Esophagus squamous epithelium (tissue), 5 donors: Measurements from ENCODE around the gene SIK3. TPM values are rescaled to one million over a fixed set of nuclear protein-coding genes. Genes with fewer than 3 reads are reported as not detected.

ENCODE experiments used
- DNase-seq: peaks from one replicate; lab custom pipeline; 2025; lab: John Stamatoyannopoulos, UW
- H3K27ac ChIP-seq, 4 donors: fragments of 200-600 bp; sonication (generic); one replicate each; pipeline ENCODE4 v1.5.1; 2016 to 2019; ENCODE audit warnings: mild to moderate bottlenecking in 1 of 4
- H3K27me3 ChIP-seq, 4 donors: fragments of 200-600 bp; sonication (generic); 1 replicate in 3 of 4; 2 replicates in 1 of 4; pipeline versions ENCODE4 v1.5.1 to v1.6.0; 2017 to 2021; ENCODE audit warnings: antibody characterized with exemption in 1 of 4
- H3K36me3 ChIP-seq, 3 donors: fragments of 200-600 bp; sonication (generic); one replicate each; pipeline ENCODE4 v1.5.1; 2016 to 2019
- H3K4me1 ChIP-seq, 3 donors: fragments of 200-600 bp; sonication (generic); one replicate each; pipeline ENCODE4 v1.5.1; 2017 to 2019
- H3K4me3 ChIP-seq, 4 donors: fragments of 200-600 bp; sonication (generic); 1 replicate in 3 of 4; 2 replicates in 1 of 4; pipeline ENCODE4 v1.5.1; 2016 to 2019; ENCODE audit warnings: mild to moderate bottlenecking in 2 of 4, moderate library complexity in 1 of 4
- H3K9me3 ChIP-seq, 3 donors: fragments of 200-600 bp; sonication (generic); one replicate each; pipeline ENCODE4 v1.5.1; 2016 to 2019
- POLR2A ChIP-seq, 4 donors: fragments of 450-650 bp; IDR thresholded peaks; one replicate each; pipeline ENCODE4 v1.6.1; 2017; ENCODE audit warnings: antibody characterized with exemption in 4 of 4, mild to moderate bottlenecking in 4 of 4, moderate library complexity in 3 of 4
- whole genome bisulfite sequencing, 2 donors: methylation state at CpG; one replicate each; pipeline ENCODE4 v1.1.5; 2018; 5-methylcytosine and 5-hydroxymethylcytosine counted together
- intact Hi-C: fragments of 100-400 bp; cut with DNase I; formaldehyde crosslinking; loops from one replicate; pipeline ENCODE4 v1.15.0; 2022
- total RNA-seq, 4 donors: library from RNA; depleted of rRNA; stranded (reverse); fragments of >200 nt; gene quantifications; one replicate each; pipeline ENCODE4 v1.1.0, GENCODE V29; 2016
- TF ChIP-seq, protein P1 (sequence below), 6 experiments: fragments of 450-650 bp in 4 of 6; fragments of 200-600 bp in 2 of 6; sonication (generic) in 2 of 6; IDR thresholded peaks; one replicate each; pipeline ENCODE4 v1.5.1; 2016 to 2019; ENCODE audit warnings: antibody characterized with exemption in 6 of 6, mild to moderate bottlenecking in 4 of 6, moderate library complexity in 4 of 6
- donor health status: DM: yes; HTN: yes; CAD: no.

SIK3 gene
- total RNA-seq, 4 donors from 2014 or later = 16.2 to 35.1 (median 20.3) TPM

DNA sequence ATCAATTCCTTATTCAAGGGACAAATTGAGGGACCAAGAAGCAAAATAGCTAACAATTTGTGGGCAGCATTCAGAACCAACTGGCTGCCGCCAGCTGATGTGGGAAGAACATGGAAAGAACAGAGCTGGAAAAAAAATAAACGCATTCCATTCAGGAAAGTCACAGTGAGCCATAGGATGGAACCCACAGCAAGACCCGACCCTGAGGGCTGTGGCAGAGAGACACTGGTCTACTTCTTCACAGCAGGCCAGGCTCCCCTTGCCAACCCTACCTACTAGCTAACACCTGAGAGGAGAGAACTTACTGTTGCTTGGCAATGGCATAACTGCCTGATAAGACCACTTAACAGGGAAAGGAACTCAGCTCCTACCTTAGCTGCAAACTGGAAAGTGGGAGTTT is 137.3 kb downstream of the SIK3 start:
- WGBS, 2 donors = 37 to 52% methylated on average over 3 of the region's 3 CpGs
- H3K4me3 ChIP-seq = no peak overlapping the region
- peaks cover 0 to 8% (median 0%) of the 10 kb centered on the region in 3 donors for H3K36me3 ChIP-seq
- no peaks in the 10 kb centered on the region for H3K9me3 ChIP-seq
- peaks cover 0 to 25% (median 3%) of the 10 kb centered on the region in 3 donors for H3K4me1 ChIP-seq
- intact Hi-C loops = no loop called here
- DNase-seq = no peak
- TF ChIP-seq, protein P1, sequence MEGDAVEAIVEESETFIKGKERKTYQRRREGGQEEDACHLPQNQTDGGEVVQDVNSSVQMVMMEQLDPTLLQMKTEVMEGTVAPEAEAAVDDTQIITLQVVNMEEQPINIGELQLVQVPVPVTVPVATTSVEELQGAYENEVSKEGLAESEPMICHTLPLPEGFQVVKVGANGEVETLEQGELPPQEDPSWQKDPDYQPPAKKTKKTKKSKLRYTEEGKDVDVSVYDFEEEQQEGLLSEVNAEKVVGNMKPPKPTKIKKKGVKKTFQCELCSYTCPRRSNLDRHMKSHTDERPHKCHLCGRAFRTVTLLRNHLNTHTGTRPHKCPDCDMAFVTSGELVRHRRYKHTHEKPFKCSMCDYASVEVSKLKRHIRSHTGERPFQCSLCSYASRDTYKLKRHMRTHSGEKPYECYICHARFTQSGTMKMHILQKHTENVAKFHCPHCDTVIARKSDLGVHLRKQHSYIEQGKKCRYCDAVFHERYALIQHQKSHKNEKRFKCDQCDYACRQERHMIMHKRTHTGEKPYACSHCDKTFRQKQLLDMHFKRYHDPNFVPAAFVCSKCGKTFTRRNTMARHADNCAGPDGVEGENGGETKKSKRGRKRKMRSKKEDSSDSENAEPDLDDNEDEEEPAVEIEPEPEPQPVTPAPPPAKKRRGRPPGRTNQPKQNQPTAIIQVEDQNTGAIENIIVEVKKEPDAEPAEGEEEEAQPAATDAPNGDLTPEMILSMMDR (IDR thresholded peaks at IDR 0.05) = no peak
- no peak for TF ChIP-seq POLR2A (IDR thresholded peaks at IDR 0.05)
- H3K27me3 ChIP-seq = no peaks in the 10 kb centered on the region
- no peak overlapping the region for H3K27ac ChIP-seq

GRCh38 chr11:116958246-116958645 is 140.0 kb downstream of the SIK3 start:
- Histone ChIP-seq H3K4me1 (peaks cover 0 to 27% (median 3%) of the 10 kb centered on the region in 3 donors), H3K9me3 (no peaks in the 10 kb centered on the region), H3K4me3 (no peak overlapping the region), H3K27ac (no peak overlapping the region), H3K27me3 (no peaks in the 10 kb centered on the region), H3K36me3 (peaks cover 0 to 33% (median 0%) of the 10 kb centered on the region in 3 donors)
- no peak for DNase-seq
- intact Hi-C loops = no loop called here
- TF ChIP-seq POLR2A (IDR thresholded peaks at IDR 0.05) = no peak
- TF ChIP-seq, protein P1 (IDR thresholded peaks at IDR 0.05) = no peak
- WGBS, 2 donors = 41 to 59% methylated on average over 3 of the region's 3 CpGs

- no peaks in the 10 kb centered on the region for H3K9me3 ChIP-seq
- no peak for TF ChIP-seq POLR2A (IDR thresholded peaks at IDR 0.05)
- TF ChIP-seq, protein P1 (IDR thresholded peaks at IDR 0.05) = no peak
- H3K27me3 ChIP-seq = no peaks in the 10 kb centered on the region
- no peak for DNase-seq
- H3K4me3 ChIP-seq = no peak overlapping the region
- peaks cover 0 to 23% (median 3%) of the 10 kb centered on the region in 3 donors for H3K4me1 ChIP-seq
- H3K27ac ChIP-seq = peak overlapping the region in 1 of 4 donors; percentile 2
- 73 to 86% methylated on average over 4 of the region's 4 CpGs for WGBS, 2 donors
- H3K36me3 ChIP-seq = peaks cover 0 to 33% (median 0%) of the 10 kb centered on the region in 3 donors
- intact Hi-C loops = no loop called here
Observed at GRCh38 chr11:116955949-116956348, 142.3 kb downstream of the SIK3 start.

DNA sequence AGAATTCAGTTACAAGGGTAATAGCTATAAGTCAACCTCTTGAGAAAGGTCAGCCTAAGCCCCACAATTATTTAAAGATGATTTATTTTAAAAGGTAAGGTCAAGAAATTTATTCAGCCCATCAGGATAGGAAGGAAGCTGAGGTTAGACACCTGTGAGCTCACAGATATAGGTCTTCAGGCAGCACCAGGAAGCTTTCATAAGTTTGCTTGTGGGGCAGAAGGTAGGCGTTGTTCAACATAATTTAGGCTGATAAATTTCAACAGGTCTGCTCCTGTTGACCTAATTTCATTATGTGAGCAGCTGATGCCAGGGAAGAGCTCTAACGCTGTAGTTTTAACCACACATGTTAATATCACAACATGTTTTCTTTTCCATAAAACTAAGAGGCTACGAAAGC is 142.7 kb downstream of the SIK3 start:
- 78 to 82% methylated on average over 3 of the region's 3 CpGs for WGBS, 2 donors

DNA sequence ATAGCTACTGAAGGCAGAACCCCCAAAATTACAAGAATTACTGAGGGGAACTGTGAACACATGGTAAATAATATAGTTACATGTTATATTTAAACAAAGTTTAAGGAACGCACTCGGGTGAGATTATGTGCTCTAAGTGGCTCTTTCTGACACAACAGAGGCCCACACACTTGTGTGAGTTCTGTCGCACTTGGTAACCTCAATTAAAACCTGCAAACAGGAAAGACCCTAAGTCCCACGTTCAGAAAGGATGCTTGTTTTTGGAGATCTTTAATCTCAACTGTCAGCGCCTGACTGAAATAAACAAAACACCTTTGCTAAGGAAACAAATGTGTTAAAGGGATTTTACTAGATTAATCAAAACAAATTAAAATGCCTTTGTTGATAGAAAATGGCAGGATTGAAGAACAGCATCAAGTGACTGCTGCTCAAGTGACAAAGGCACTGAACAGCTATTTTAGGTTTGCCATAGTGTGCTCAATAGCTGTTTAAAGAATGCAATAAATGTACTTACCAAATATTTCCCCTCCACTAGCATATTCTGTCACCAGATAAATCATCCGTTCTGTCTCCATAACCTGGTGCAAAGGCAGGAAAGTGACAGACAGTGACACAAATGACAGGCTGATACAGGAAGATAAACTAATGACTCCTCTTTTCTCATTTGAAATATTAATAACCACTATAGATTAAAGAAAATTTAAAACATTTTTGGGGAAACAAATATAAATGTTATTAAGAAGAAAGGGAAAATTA is 144.5 kb downstream of the SIK3 start:
- WGBS, 2 donors = 73 to 75% methylated on average over 6 of the region's 6 CpGs
- no peak for TF ChIP-seq POLR2A (IDR thresholded peaks at IDR 0.05)
- TF ChIP-seq, protein P1 (IDR thresholded peaks at IDR 0.05) = no peak
- Histone ChIP-seq H3K27me3 (no peaks in the 10 kb centered on the region), H3K36me3 (peaks cover 0 to 51% (median 0%) of the 10 kb centered on the region in 3 donors), H3K4me3 (no peak overlapping the region), H3K27ac (no peak overlapping the region), H3K9me3 (no peaks in the 10 kb centered on the region), H3K4me1 (peaks cover 0 to 22% (median 2%) of the 10 kb centered on the region in 3 donors)
- intact Hi-C loops = no loop called here
- DNase-seq = no peak

More for the DNA sequence above, 142.7 kb downstream of the SIK3 start:
- H3K9me3 ChIP-seq = no peaks in the 10 kb centered on the region
- peaks cover 0 to 35% (median 0%) of the 10 kb centered on the region in 3 donors for H3K36me3 ChIP-seq
- H3K4me1 ChIP-seq = peaks cover 0 to 19% (median 3%) of the 10 kb centered on the region in 3 donors
- TF ChIP-seq POLR2A (IDR thresholded peaks at IDR 0.05) = no peak
- TF ChIP-seq, protein P1 (IDR thresholded peaks at IDR 0.05) = no peak
- intact Hi-C loops = no loop called here
- peak overlapping the region in 1 of 4 donors; percentile 2 for H3K27ac ChIP-seq
- H3K4me3 ChIP-seq = no peak overlapping the region
- no peak for DNase-seq
- no peaks in the 10 kb centered on the region for H3K27me3 ChIP-seq
